SU-DHL-6 (cell line): ENCODE data around the gene KHDC3L.

ENCODE experiments used
- CTCF ChIP-seq: fragments of 200-600 bp; sonication (generic); IDR thresholded peaks from one replicate; pipeline ENCODE4 v1.5.1; 2017; ENCODE audit warnings: antibody characterized with exemption, mild to moderate bottlenecking, low read length, moderate library complexity; ENCODE audit not compliant: insufficient read depth, poor library complexity, severe bottlenecking
- EZH2phosphoT487 ChIP-seq: fragments of 200-600 bp; sonication (generic), shearing (Covaris generic); conservative IDR thresholded peaks from 2 replicates; pipeline ENCODE4 v1.6.1; 2018; ENCODE audit warnings: mild to moderate bottlenecking, antibody characterized with exemption, low read length, moderate library complexity, mixed read lengths

- TF ChIP-seq CTCF: no peak
- no peak for TF ChIP-seq EZH2phosphoT487
These were observed 6.7 kb downstream of the KHDC3L start for GRCh38 chr6:73369157-73369556.
